Measurements from ENCODE around the gene PLAAT5. TPM values are rescaled to one million over a fixed set of nuclear protein-coding genes. Genes with fewer than 3 reads are reported as not detected.

PLAAT5 gene
- total and polyA plus RNA-seq, 2 donors (not counting 3 experiments of a cell fraction or from before 2014, with no cell fraction given) = not detected

DNA sequence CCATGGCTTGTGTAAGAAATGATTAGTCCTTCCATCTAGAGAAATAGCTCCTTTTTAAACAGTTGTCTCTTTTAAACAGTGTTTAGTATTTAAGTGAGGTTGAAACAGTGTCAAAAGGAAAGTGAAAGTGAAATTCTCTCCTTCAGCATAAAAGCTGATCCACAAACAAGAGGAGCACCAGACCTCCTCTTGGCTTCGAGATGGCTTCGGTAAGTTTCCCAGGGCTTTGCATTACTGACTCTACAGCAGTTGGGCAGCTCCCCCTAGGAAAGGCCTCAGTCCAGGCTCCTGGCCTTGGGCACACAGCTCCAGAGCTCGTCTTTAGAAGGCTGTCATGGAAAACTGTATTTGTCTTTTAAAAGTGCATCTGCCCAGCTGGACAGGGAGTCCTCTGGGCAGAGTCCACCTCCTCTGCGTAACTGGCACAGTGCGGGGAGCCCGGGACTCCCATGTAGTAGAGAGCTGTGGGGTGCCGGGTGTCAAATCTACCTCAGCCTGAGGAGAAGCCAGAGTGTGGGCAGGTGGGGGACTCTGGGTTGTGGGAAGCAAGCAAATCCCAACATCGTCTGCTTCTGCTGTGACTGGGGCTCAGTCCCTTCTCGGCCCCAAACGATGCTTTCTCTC, 45.8 kb upstream of the PLAAT5 start, which contains the start of gene PLAAT4:
Gene PLAAT4, plus strand, starts transcription at position 140 of the 624 bp plus-strand sequence. Its CDS starts 61 bp downstream, at position 201.
- Histone ChIP-seq H3K9ac (replicated peaks; ENCODE audit: extremely low read depth, insufficient read depth, low read length) (no peak within 1 kb of the TSS), H3K4me3 (replicated peaks in 1 of 3; ENCODE audit: insufficient read depth in 1 of 3, low read depth in 1 of 3, low read length in 3 of 3) (peak within 1 kb of the TSS in 1 of 3 experiments; percentile 4), H3K9me1 (replicated peaks; ENCODE audit: control insufficient read depth, extremely low read depth, insufficient read depth, low read length) (no peaks in the 10 kb centered on the region), H3K79me2 (ENCODE audit: control insufficient read depth, insufficient read depth, low read length) (no peaks in the 10 kb centered on the region), H3K4me2 (ENCODE audit: insufficient read depth, low read length) (peak within 1 kb of the TSS; percentile 19), H3K27me3 (ENCODE audit: control insufficient read depth in 2 of 2, insufficient read depth in 2 of 2, low read length in 2 of 2) (peaks cover 0 to 2% of the 10 kb centered on the region in 2 experiments), H3K27ac (ENCODE audit: insufficient read depth, low read depth, low read length) (no peak within 1 kb of the TSS), H3K36me3 (ENCODE audit: control insufficient read depth in 2 of 2, extremely low read depth in 1 of 2, insufficient read depth in 2 of 2, low read length in 2 of 2) (no peaks in the 10 kb centered on the region), H3K4me1 (ENCODE audit: control insufficient read depth, extremely low read depth, insufficient read depth, low read length) (peaks cover 8% of the 10 kb centered on the region), H2AFZ (ENCODE audit: low read depth, low read length) (peak within 1 kb of the TSS; percentile 79), H3K9me3 (replicated peaks; ENCODE audit: control insufficient read depth, insufficient read depth, low read length) (no peaks in the 10 kb centered on the region), H4K20me1 (replicated peaks; ENCODE audit: control insufficient read depth, extremely low read depth, insufficient read depth, low read length) (no peaks in the 10 kb centered on the region)
- no TSS peak for BruUV-seq (replicated peaks)
- TF ChIP-seq FOS (IDR thresholded peaks at IDR 0.05; ENCODE audit: borderline replicate concordance, insufficient read depth, low read length) (no peak), MYC (IDR thresholded peaks at IDR 0.05; ENCODE audit: low read depth, low read length) (no peak), POLR2A (IDR thresholded peaks at IDR 0.05; ENCODE audit: low read depth, low read length) (no peak), GATA2 (IDR thresholded peaks at IDR 0.05; ENCODE audit: insufficient read depth, insufficient read length, low read depth, low read length) (no peak), EZH2 (IDR thresholded peaks at IDR 0.05; ENCODE audit: borderline replicate concordance, low read depth, low read length, severe bottlenecking) (no peak), POLR2AphosphoS5 (IDR thresholded peaks at IDR 0.05; ENCODE audit: insufficient read depth, low read depth, low read length) (no peak), JUN (IDR thresholded peaks at IDR 0.05; ENCODE audit: borderline replicate concordance, insufficient read depth, insufficient read length, low read depth) (no peak)
- TF ChIP-seq, protein P1, sequence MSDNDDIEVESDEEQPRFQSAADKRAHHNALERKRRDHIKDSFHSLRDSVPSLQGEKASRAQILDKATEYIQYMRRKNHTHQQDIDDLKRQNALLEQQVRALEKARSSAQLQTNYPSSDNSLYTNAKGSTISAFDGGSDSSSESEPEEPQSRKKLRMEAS (IDR thresholded peaks at IDR 0.05; ENCODE audit: insufficient read depth, insufficient read length) = no peak
- TF ChIP-seq, protein P2, sequence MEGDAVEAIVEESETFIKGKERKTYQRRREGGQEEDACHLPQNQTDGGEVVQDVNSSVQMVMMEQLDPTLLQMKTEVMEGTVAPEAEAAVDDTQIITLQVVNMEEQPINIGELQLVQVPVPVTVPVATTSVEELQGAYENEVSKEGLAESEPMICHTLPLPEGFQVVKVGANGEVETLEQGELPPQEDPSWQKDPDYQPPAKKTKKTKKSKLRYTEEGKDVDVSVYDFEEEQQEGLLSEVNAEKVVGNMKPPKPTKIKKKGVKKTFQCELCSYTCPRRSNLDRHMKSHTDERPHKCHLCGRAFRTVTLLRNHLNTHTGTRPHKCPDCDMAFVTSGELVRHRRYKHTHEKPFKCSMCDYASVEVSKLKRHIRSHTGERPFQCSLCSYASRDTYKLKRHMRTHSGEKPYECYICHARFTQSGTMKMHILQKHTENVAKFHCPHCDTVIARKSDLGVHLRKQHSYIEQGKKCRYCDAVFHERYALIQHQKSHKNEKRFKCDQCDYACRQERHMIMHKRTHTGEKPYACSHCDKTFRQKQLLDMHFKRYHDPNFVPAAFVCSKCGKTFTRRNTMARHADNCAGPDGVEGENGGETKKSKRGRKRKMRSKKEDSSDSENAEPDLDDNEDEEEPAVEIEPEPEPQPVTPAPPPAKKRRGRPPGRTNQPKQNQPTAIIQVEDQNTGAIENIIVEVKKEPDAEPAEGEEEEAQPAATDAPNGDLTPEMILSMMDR (IDR thresholded peaks at IDR 0.05; ENCODE audit: extremely low read depth in 1 of 2, insufficient read depth in 1 of 2, low read depth in 1 of 2, low read length in 2 of 2) = no peak
- FAIRE-seq (peak; percentile 67), DNase-seq (ENCODE audit: low read depth, low spot score) (peak; percentile 50)
- ChIA-PET POLR2A (no interaction called here), CTCF (interaction anchor here (1.0 to 2.3 kb wide), 5 partner anchors 12 to 202 kb away, joined by 3 to 8 read pairs (median 6); no protein-coding TSS in a partner anchor)
- intact Hi-C loops (cut with micrococcal nuclease) (no loop called here), dilution Hi-C loops (cut with MboI; ENCODE audit: extremely low pct_ligation_motif_present, low sequenced_read_pairs) (no loop called here)
